A549 (cell line): Measurements from ENCODE around the gene CHCHD6. TPM values are rescaled to one million over a fixed set of nuclear protein-coding genes. Genes with fewer than 3 reads are reported as not detected.

ENCODE experiments used
- ATAC-seq, 2 experiments: fragments of 200-7000 bp in 1 of 2; fragments of >200 bp in 1 of 2; cut with Nextera tagmentation in 1 of 2; cut with Tn5 transposase in 1 of 2; 3 replicates each; pipeline versions ENCODE4 v1.8.0 to v1.9.1; 2018 to 2020; ENCODE audit warnings: mild to moderate bottlenecking in 1 of 2, moderate library complexity in 1 of 2
- CTCF ChIA-PET: fragments of 300-600 bp; sonication (Branson Sonifier 250); formaldehyde crosslinking; extraction: SDS; loops from one replicate; lab custom pipeline; 2021; ENCODE audit warnings: antibody characterized with exemption, inconsistent platforms; lab: Yijun Ruan, JAX
- POLR2A ChIA-PET: fragments of 350-600 bp; formaldehyde crosslinking; extraction: SDS; loops from one replicate; lab custom pipeline; 2021; ENCODE audit warnings: antibody characterized with exemption, inconsistent platforms; lab: Yijun Ruan, JAX
- DNase-seq, 2 experiments: peaks; one replicate each; pipeline versions ENCODE4 v3.0.0 to v3.0.0-alpha.2; 2011 to 2016; ENCODE audit warnings: low read depth in 1 of 2, low spot score in 1 of 2
- FAIRE-seq: peaks from 2 replicates; lab custom pipeline; 2011; peaks lifted over from hg19 to GRCh38; lab: Jason Lieb, UNC
- H3K27ac ChIP-seq, 2 experiments: fragments of >200 bp; sonication (Bioruptor Twin); formaldehyde crosslinking; 3 replicates each; pipeline ENCODE4 v1.5.1; 2016 to 2017
- H3K4me1 ChIP-seq: fragments of >200 bp; sonication (Bioruptor Twin); formaldehyde crosslinking; 3 replicates; pipeline ENCODE4 v1.6.1; 2016
- H3K4me2 ChIP-seq: fragments of >200 bp; sonication (Bioruptor Twin); formaldehyde crosslinking; 3 replicates; pipeline ENCODE4 v1.6.1; 2016
- H3K4me3 ChIP-seq: fragments of >200 bp; sonication (Bioruptor Twin); formaldehyde crosslinking; 3 replicates; pipeline ENCODE4 v1.5.1; 2016
- H3K9me3 ChIP-seq: fragments of >200 bp; sonication (Bioruptor Twin); formaldehyde crosslinking; 3 replicates; pipeline ENCODE4 v1.6.1; 2016
- CBX2 ChIP-seq: fragments of 200-600 bp; sonication (generic); IDR thresholded peaks from 2 replicates; pipeline ENCODE4 v1.6.1; 2016; ENCODE audit warnings: low read depth, mild to moderate bottlenecking, borderline replicate concordance
- EHMT2 ChIP-seq: fragments of 200-600 bp; sonication (generic); IDR thresholded peaks from 2 replicates; pipeline ENCODE4 v1.6.1; 2016; ENCODE audit warnings: antibody characterized with exemption, low read depth, mild to moderate bottlenecking, moderate library complexity
- ELK1 ChIP-seq: fragments of 150-350 bp; IDR thresholded peaks from 2 replicates; pipeline ENCODE4 v1.6.1; 2014; ENCODE audit warnings: low read depth, mild to moderate bottlenecking, low read length
- EP300 ChIP-seq, 2 experiments: fragments of >200 bp; sonication (Bioruptor Twin); formaldehyde crosslinking; IDR thresholded peaks; 2 replicates in 1 of 2; 3 replicates in 1 of 2; pipeline ENCODE4 v1.6.1; 2016 to 2017
- FOSB ChIP-seq: fragments of 250-450 bp; sonication (Bioruptor Pico); IDR thresholded peaks from 2 replicates; pipeline ENCODE4 v1.5.0; 2020; ENCODE audit warnings: mild to moderate bottlenecking, moderate library complexity
- FOSL2 ChIP-seq, 2 experiments: fragments of 450-650 bp in 1 of 2; fragments of >200 bp in 1 of 2; sonication (Bioruptor Twin) in 1 of 2; formaldehyde crosslinking; IDR thresholded peaks; 2 replicates each; pipeline versions ENCODE4 v1.5.0 to v1.6.1; 2016 to 2020; ENCODE audit warnings: mild to moderate bottlenecking in 1 of 2, moderate library complexity in 1 of 2
- FOXS1 ChIP-seq: fragments of 250-450 bp; sonication (Bioruptor Pico); IDR thresholded peaks from 2 replicates; pipeline ENCODE4 v1.5.0; 2020; ENCODE audit warnings: mild to moderate bottlenecking, moderate library complexity
- GATA3 ChIP-seq: IDR thresholded peaks from 2 replicates; pipeline ENCODE4 v1.6.1; 2012; ENCODE audit warnings: borderline replicate concordance
- HDAC2 ChIP-seq: fragments of 200-600 bp; sonication (generic); IDR thresholded peaks from 2 replicates; pipeline ENCODE4 v1.6.1; 2016
- HOXB13 ChIP-seq: fragments of 250-450 bp; sonication (Bioruptor Pico); IDR thresholded peaks from 2 replicates; pipeline ENCODE4 v1.5.0; 2020; ENCODE audit warnings: low read depth, mild to moderate bottlenecking, moderate library complexity
- HOXB5 ChIP-seq: fragments of 250-450 bp; sonication (Bioruptor Pico); IDR thresholded peaks from 2 replicates; pipeline ENCODE4 v1.5.0; 2020; ENCODE audit warnings: mild to moderate bottlenecking, moderate library complexity
- JUN ChIP-seq, 2 experiments: fragments of >200 bp; sonication (Bioruptor Twin); formaldehyde crosslinking; IDR thresholded peaks; 2 replicates in 1 of 2; 3 replicates in 1 of 2; pipeline ENCODE4 v1.6.1; 2016 to 2017
- JUNB ChIP-seq: fragments of >200 bp; sonication (Bioruptor Twin); formaldehyde crosslinking; IDR thresholded peaks from 2 replicates; pipeline ENCODE4 v1.6.1; 2016
- KDM1A ChIP-seq: fragments of 200-600 bp; sonication (generic); IDR thresholded peaks from 2 replicates; pipeline ENCODE4 v1.6.1; 2016; ENCODE audit warnings: low read depth, mild to moderate bottlenecking
- MAZ ChIP-seq: fragments of 150-350 bp; IDR thresholded peaks from 2 replicates; pipeline ENCODE4 v1.6.1; 2014; ENCODE audit warnings: antibody characterized with exemption, low read depth, low read length, borderline replicate concordance
- NPAS2 ChIP-seq: fragments of 250-450 bp; sonication (Bioruptor Pico); IDR thresholded peaks from 2 replicates; pipeline ENCODE4 v1.8.0; 2022; ENCODE audit warnings: mild to moderate bottlenecking, moderate library complexity, borderline replicate concordance
- POLR2A ChIP-seq: IDR thresholded peaks from 2 replicates; pipeline ENCODE4 v1.6.1; 2012; ENCODE audit warnings: mild to moderate bottlenecking, low read length
- POLR2AphosphoS2 ChIP-seq: conservative IDR thresholded peaks from 2 replicates; pipeline ENCODE4 v1.6.1; 2012; ENCODE audit warnings: low read length, improper control_type of control experiment, inconsistent platforms
- RARB ChIP-seq: fragments of 250-450 bp; sonication (Bioruptor Pico); IDR thresholded peaks from 2 replicates; pipeline ENCODE4 v1.8.0; 2021; ENCODE audit warnings: mild to moderate bottlenecking, moderate library complexity
- RCOR1 ChIP-seq: fragments of 150-350 bp; IDR thresholded peaks from 2 replicates; pipeline ENCODE4 v1.6.1; 2014; ENCODE audit warnings: antibody characterized with exemption, low read length, low read depth
- RFX5 ChIP-seq: fragments of 450-650 bp; IDR thresholded peaks from 2 replicates; pipeline ENCODE4 v1.7.1; 2014; ENCODE audit warnings: antibody characterized with exemption, mild to moderate bottlenecking, moderate library complexity
- SMC3 ChIP-seq: fragments of >200 bp; sonication (Bioruptor Twin); formaldehyde crosslinking; IDR thresholded peaks from 3 replicates; pipeline ENCODE4 v1.6.1; 2018; ENCODE audit warnings: inconsistent platforms
- TP53 ChIP-seq: fragments of 250-450 bp; sonication (Bioruptor Pico); IDR thresholded peaks from 2 replicates; pipeline ENCODE4 v1.5.0; 2021; ENCODE audit warnings: mild to moderate bottlenecking, moderate library complexity
- ZC3H11A ChIP-seq: fragments of 450-650 bp; IDR thresholded peaks from 2 replicates; pipeline ENCODE4 v1.6.1; 2014; ENCODE audit warnings: antibody characterized with exemption, mild to moderate bottlenecking
- ZFP36 ChIP-seq: fragments of 450-650 bp; IDR thresholded peaks from 2 replicates; pipeline ENCODE4 v1.6.1; 2014; ENCODE audit warnings: borderline replicate concordance; ENCODE audit not compliant: partially characterized antibody
- WGBS: methylation state at CpG from one replicate; pipeline ENCODE4 v1.1.6; 2017; ENCODE audit errors: missing lambda C conversion rate; 5-methylcytosine and 5-hydroxymethylcytosine counted together
- polyA plus RNA-seq, 4 experiments: library from polyadenylated mRNA; depleted of rRNA in 3 of 4; stranded (reverse); fragments of >200 nt; fragmentation: RNase III in 1 of 4; extraction: RNeasy Plus Mini Kit Qiagen cat#74134 plus additional on column Dnase treatment in 1 of 4; gene quantifications; 2 replicates in 3 of 4; 3 replicates in 1 of 4; pipeline ENCODE4 v1.2.3, GENCODE V29; 2011 to 2017
- TF ChIP-seq, protein P1 (sequence below): fragments of >200 bp; sonication (Bioruptor Twin); formaldehyde crosslinking; IDR thresholded peaks from 3 replicates; pipeline ENCODE4 v1.6.1; 2016

The CHCHD6 gene
- polyA plus RNA-seq, 2 of the 4 experiments (the other 2 are of a cell fraction), result 15.0 to 18.1 TPM

DNA sequence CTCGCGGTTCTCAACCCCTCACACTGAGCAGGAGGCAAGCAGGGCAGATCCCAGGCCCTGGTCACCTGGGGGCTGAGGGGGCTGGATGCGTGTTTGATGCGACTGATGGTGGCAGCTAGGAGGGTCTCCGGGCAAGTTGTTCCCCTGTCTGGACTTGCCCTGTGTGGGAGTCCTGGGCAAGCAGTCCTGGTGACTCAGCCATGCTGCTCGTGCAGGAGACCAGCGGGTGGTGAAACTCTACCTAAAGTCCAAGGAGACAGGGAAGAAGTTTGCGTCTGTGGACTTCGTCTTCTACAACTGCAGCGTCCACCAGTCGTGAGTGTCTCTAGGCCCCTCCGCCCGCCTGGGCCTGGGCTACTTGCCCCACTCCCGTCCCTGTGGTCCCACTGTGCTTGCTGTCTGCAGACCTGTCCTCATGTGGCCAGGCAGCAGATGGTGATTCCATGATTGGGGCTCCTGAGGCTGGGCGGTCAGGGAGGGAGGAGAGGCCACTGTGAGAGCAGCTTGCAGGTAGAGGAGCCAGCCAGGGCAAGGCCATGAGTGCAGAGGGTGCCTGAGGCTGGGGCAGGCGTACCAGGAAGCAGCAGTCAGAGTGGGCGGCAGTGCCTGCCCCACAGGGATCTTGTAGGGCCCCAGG, 301.9 kb downstream of the CHCHD6 start:
- FAIRE-seq (no peak), DNase-seq (no peak)

DNA sequence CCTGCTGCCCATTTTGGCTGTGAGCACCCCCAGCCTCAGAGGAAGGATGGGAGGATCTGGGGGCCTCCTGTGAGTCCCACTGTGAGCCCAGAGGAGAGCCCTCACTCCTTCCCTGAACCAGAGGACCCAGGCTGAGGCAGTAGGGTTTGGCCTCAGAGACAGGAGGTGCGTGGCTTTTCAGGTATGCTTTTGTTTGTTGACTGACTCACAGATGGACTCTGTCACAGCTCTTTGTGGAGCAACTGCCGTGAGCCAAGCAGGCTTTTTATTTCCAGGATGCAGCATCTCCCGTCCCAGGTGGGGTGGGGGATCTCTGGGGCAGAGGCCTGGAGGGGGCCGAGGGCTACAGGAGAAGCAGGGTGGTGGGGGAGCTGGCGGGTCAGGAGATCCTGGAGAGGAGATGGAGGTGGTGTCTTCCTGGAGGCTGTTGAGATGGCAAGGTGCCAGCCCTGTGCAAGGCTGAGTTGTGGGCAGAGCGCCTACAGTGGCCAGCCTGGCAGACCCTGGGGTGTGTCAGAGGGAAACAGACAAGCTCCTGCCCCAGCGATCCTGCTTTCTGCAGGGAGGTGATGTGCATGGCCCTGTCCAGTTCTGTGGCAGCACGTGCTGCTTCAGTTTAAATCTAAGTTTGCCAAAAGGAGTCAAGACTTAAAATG, 302.9 kb downstream of the CHCHD6 start:
- ATAC-seq, result no peak
- no peak for TF ChIP-seq POLR2AphosphoS2
- no peak for TF ChIP-seq FOXS1 (CRISPR knock-in tag)
- TF ChIP-seq, all 56 proteins: peak for 0
- H3K9me3 ChIP-seq, result no peaks in the 10 kb centered on the region
- CTCF ChIA-PET, result no interaction called here
- 0 out of 6 replicates have a peak overlapping the region, but pooled peaks of 1 of the 2 experiments have one; percentile 31 for H3K27ac ChIP-seq
- 73% methylated on average over 3 of the region's 8 CpGs for whole genome bisulfite sequencing
- DNase-seq (no peak), FAIRE-seq (no peak)
- no peak overlapping the region for H3K4me2 ChIP-seq
- H3K4me3 ChIP-seq, result no peak overlapping the region
- H3K4me1 ChIP-seq, result peaks cover 5% of the 10 kb centered on the region; the same call in 2 of the 3 replicates
- POLR2A ChIA-PET, result no interaction called here

More for the DNA sequence above, 301.9 kb downstream of the CHCHD6 start:
- POLR2A ChIA-PET, result no interaction called here
- peak in 1 of 2 experiments; percentile 23; a peak in 1 of 6 replicates for ATAC-seq
- no peak for TF ChIP-seq EHMT2
- TF ChIP-seq, protein P1, sequence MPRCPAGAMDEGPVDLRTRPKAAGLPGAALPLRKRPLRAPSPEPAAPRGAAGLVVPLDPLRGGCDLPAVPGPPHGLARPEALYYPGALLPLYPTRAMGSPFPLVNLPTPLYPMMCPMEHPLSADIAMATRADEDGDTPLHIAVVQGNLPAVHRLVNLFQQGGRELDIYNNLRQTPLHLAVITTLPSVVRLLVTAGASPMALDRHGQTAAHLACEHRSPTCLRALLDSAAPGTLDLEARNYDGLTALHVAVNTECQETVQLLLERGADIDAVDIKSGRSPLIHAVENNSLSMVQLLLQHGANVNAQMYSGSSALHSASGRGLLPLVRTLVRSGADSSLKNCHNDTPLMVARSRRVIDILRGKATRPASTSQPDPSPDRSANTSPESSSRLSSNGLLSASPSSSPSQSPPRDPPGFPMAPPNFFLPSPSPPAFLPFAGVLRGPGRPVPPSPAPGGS, result no peak
- no peak for TF ChIP-seq NPAS2
- no peak for TF ChIP-seq TP53 (CRISPR knock-in tag)
- TF ChIP-seq RFX5, result no peak
- TF ChIP-seq ZFP36, result no peak
- no peak for TF ChIP-seq JUNB
- TF ChIP-seq KDM1A, result no peak
- Histone ChIP-seq H3K27ac (0 out of 6 replicates have a peak overlapping the region, but pooled peaks of 1 of the 2 experiments have one; percentile 31), H3K4me3 (no peak overlapping the region), H3K9me3 (no peaks in the 10 kb centered on the region), H3K4me1 (no peaks in the 10 kb centered on the region; the same call in 1 of the 3 replicates), H3K4me2 (no peak overlapping the region)
- CTCF ChIA-PET, result interaction anchor here (1.2 kb wide), 1 partner anchor 24 kb away, joined by 3 read pairs; no protein-coding TSS in a partner anchor
- WGBS, result 92% methylated on average over 16 of the region's 17 CpGs

DNA sequence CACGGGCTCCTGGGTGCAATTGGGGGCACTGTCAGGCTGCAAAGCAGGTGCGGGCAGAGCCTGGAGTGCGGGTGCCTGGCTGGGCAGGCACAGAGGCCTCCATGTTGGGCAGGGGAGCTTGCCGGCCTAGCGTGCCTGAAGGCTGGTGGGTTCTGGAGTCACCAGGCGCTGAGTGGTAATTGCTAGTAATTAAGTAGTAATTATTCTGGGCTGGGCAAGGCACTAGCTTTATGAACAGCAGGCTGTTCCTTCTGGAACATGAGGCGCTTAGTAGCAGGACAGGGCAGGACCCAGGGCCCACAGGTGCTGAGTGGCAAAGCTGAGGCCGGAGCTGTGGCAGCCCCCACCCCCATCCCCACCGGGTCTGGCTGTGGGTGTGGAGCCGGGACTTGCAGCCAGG, 304.2 kb downstream of the CHCHD6 start:
- Histone ChIP-seq H3K4me2 (no peak overlapping the region), H3K4me1 (peaks cover 5% of the 10 kb centered on the region; the same call in 2 of the 3 replicates), H3K9me3 (no peaks in the 10 kb centered on the region), H3K4me3 (no peak overlapping the region), H3K27ac (no peak overlapping the region)
- POLR2A ChIA-PET, result no interaction called here
- ATAC-seq, result no peak
- TF ChIP-seq SMC3 (no peak), MAZ (no peak), HDAC2 (no peak), CBX2 (no peak), ELK1 (no peak), FOSB (CRISPR knock-in tag) (no peak), TP53 (CRISPR knock-in tag) (no peak), POLR2A (no peak), HOXB5 (CRISPR knock-in tag) (no peak), HOXB13 (CRISPR knock-in tag) (no peak), EHMT2 (no peak), EP300 (IDR thresholded peaks at IDR 0.05) (no peak), RARB (CRISPR knock-in tag) (no peak), JUNB (no peak), FOSL2 (IDR thresholded peaks at IDR 0.05) (no peak), FOSL2 (CRISPR knock-in tag; IDR thresholded peaks at IDR 0.05) (no peak), JUN (IDR thresholded peaks at IDR 0.05) (no peak), RCOR1 (no peak), GATA3 (no peak), ZC3H11A (no peak)
- TF ChIP-seq, all 56 proteins: peak for 0
- DNase-seq (no peak), FAIRE-seq (no peak)
- WGBS, result 83% methylated on average over 2 of the region's 10 CpGs
- CTCF ChIA-PET, result no interaction called here
